ENCODE measurements around the gene NELL2.

- no peak for TF ChIP-seq TAF1 (IDR thresholded peaks at IDR 0.05; ENCODE audit: borderline replicate concordance, insufficient read depth, low read length)
- no peak for TF ChIP-seq SIN3A (IDR thresholded peaks at IDR 0.05; ENCODE audit: borderline replicate concordance, insufficient read depth, low read length)
- TF ChIP-seq POLR2AphosphoS5 (IDR thresholded peaks at IDR 0.05; ENCODE audit: low read depth, low read length), result no peak
- no peak for TF ChIP-seq REST (IDR thresholded peaks at IDR 0.05; ENCODE audit: insufficient read depth in 1 of 2, low read depth in 2 of 2, low read length in 2 of 2)
- no peak for TF ChIP-seq FOXP2 (optimal IDR thresholded peaks at IDR 0.05; ENCODE audit: borderline replicate concordance, extremely low read depth, extremely low read length, insufficient read depth)
Observed at GRCh38 chr12:44655846-44656245, 220.3 kb downstream of the NELL2 start.

Data from PFSK-1 (cell line).